ENCODE results near the gene WDR17. TPM values are rescaled to one million over a fixed set of nuclear protein-coding genes. Genes with fewer than 3 reads are reported as not detected.

Gene WDR17
- polyA plus RNA-seq, 1 donor: 0.97 TPM

DNA sequence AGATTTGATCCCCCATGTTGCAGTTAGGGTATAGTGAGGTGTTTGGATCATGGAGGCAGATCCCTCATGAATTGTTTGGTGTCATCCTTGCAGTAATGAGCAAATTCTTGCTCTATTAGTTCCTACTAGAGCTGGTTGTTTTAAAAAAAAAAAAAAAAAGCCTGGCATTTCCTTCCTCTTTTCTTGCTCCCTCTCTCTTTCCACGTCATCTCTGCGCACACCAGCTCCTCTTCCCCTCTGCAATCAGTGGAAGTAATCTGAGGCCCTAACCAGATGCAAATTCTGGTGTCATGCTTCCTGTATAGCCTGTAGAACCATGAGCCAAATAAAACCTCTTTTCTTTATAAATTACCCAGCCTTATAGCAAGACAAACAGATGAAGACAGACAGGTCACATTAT lies 24.5 kb downstream of the WDR17 start:
- no peak for DNase-seq (ENCODE audit: low read depth)

DNA sequence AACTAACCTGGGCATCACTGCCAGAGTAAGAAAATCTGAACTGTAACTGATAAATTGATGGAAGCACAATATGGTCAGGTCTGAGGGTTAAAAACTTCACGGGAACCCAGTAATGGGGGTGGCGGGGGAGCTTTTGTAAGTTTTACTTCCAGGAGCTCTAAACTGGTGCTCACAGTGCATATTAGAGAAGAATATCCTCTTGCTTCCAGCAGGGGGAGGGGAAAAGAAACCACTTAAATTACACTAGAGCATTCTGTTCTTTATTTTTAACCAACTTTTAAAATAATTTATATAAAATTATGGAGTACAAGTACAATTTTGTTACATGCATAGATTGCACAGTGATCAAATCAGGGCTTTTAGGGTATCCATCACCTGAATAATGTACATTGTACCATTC lies 33.7 kb downstream of the WDR17 start:
- DNase-seq (ENCODE audit: low read depth): no peak

DNA sequence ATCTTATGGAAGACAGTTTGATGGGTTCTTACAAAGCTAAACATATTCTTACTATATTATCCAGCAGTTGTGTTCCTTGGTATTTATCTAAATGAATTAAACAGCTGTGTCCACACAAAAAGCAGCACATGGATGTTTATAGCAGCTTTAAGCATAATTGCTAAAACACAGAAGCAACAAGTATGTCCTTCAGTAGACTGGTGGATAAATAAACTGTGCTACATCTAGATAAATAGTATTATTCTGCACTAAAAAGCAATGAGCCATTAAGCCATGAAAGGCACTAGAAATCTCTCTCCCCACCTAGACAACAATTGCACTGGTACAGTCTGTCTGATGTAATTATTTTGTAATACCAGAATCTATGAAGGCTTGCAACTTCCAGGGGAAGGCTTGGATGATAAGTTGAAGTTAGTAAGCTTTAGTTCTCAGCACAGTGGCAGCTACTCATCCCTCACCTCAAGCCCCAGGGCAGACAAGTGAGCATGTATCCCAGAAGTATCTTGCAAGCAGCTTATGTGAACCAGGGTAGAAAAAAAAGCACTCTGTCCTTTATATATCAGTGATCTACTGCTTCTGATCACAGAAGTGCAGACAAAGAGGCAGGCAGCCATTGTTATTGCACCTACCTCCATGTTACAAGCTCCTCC lies 36.9 kb downstream of the WDR17 start:
- DNase-seq (ENCODE audit: low read depth): no peak

DNA sequence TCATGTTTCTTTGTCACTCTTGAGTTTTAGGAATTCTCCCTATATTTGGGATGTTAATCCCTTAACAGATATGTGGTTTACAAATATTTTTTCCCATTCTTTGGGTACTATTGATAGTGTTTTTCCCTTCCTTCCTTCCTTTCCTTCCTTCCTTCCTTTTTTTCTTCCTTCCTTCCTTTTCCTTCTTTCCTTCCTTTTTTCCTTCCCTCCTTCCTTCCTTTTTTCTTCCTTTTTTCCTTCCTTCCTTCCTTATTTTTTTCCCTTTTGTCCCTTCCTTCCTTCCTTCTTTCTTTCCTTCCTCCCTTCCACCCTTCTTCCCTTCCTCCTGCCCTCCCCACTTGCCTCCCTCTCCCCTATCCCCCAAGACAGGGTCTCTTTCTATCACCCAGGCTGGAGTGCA lies 42.1 kb downstream of the WDR17 start:
- DNase-seq (ENCODE audit: low read depth): no peak

DNA sequence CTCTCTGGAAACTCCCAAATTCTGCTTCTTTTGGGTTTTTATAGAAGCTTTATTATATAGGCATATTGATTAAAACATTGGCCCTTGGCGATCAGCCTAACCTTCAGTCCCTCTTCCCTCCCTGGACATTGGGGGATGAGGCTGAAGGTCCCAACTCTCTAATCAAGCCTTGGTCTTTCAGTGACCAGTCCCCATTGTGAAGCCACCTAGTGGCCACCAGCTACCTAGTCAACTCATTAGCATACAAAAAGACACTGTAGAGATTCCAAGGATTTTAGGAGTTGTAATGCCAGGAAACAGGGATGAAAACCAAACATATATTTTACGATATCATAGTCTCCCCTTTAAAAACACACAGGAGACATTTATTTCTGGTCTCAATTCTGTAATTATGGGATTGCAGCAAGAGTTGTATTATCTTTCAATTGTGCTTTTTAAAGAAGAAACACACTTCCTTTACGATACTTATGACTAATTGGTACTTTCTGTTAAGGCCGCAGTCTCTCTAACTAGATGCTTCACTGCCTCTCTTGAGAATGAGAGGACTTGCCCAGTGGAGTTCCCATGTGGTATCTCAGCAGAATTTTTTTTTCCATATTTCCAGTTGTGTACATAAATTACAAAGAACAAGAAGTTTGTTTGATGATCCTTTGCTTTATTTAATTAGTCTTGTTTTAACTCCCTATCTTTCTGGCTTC lies 58.2 kb downstream of the WDR17 start:
- no peak for DNase-seq (ENCODE audit: low read depth)

DNA sequence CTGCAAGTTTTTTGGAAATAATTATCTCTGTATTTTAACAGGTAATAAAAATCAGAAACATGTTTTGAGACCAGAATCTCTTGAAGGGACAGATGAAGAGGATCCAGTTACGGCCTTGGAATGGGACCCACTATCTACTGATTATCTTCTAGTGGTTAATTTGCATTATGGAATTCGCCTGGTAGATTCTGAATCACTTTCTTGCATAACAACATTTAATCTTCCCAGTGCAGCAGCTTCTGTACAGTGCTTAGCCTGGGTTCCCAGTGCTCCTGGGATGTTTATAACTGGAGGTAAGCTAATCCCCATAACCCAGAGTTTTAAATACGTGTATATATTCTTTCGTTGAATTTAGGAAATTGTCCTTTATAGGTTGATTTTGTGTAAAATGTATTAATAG lies 59.4 kb downstream of the WDR17 start:
- no peak for DNase-seq (ENCODE audit: low read depth)

DNA sequence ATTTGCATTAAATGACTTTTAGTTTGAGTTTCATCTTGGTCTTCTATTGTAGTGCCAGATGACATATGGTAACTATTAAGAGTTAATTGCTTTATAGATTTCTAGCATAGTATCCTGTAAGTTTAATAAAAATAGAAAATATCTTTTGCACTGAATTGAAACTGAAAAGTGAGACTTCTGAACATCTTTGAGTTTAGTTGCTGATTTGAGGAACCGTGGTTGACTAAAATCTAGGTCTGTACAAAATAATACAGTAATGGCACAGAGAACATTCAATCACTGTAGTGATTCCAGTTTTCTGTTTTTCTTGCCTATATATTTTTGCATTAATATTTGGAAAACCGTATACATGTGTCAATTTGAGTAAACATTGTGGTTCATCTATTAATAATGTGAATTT lies 69.0 kb downstream of the WDR17 start:
- no peak for DNase-seq (ENCODE audit: low read depth)

DNA sequence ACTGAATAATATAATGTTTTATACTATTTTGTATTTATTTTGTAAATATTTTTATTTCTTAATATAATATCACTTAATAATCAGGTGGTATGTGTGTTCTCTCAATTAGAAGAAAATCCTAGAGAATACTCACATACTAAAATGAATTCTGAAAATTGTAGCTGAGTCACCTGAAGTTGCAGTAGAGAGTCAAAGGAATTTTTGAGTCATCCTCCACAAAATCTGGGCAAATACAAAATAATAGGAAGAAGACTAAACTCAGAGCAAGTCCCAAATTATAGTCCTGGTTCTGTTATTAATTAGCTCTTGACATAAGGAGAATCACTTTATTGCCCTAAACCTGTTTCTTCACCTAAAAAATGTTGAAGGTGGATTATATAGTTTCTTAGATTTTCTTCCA lies 72.0 kb downstream of the WDR17 start:
- no peak for DNase-seq (ENCODE audit: low read depth)

DNA sequence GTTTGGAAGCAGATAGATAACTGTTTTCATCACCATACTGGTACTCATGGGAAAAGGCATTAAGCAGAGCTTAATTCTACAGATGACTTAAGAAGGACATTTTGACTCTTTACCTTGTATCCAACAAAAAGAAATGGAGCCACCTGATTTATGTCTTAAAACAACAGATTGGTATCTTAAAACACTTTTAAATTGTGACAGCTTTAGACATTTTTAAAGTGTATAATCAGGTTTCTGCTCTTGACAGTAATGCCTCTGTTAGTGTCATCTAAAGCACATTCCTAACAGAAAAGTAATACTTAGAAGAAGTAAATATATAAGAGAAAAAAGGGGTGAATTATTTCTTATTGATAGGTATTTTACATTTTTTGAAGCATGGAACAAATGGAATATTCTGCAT lies 73.9 kb downstream of the WDR17 start:
- DNase-seq (ENCODE audit: low read depth): no peak

DNA sequence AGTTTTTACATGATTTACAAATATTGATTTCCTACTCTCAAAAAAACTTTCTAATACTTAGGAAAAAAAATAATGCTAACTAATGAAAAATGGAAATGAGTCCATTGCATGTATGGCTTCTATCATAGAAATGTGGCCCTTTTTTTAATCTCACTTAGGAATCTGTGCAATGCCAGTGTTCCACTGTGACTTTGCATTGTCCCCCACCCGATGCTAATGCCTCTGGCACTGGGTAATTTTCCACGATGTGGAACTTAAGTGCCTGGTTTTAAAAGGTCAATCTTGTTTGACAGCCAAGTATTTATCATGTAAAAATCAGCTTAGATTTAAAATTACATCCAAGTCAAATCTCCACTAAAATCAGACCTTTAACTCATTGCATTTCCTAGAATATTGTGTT lies 76.6 kb downstream of the WDR17 start:
- DNase-seq (ENCODE audit: low read depth): no peak

DNA sequence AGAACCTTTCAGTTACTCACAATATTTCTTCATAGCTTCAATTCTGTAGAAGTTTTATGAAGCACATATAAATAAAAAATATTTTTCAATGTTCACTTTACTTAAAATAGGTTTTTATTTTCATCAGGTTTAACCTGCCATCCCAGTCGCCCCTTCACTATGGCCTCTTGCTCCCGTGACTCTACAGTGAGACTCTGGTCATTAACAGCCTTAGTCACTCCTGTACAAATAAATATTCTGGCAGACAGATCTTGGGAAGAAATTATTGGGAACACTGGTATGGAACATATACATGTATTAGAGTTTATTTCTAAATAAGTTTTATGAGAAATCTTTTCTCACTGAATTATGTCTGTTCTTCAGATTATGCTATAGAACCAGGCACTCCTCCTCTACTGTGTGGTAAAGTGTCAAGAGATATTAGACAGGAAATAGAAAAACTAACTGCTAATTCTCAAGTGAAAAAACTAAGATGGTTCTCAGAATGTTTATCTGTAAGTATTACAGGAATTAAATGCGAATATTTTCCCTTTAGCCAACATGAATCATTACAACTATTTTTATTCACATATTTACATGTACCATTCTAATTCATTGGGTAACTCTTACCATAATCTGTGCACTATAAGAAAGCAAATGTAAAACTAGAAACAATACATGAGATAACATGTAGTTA lies 84.2 kb downstream of the WDR17 start:
- no peak for DNase-seq (ENCODE audit: low read depth)

DNA sequence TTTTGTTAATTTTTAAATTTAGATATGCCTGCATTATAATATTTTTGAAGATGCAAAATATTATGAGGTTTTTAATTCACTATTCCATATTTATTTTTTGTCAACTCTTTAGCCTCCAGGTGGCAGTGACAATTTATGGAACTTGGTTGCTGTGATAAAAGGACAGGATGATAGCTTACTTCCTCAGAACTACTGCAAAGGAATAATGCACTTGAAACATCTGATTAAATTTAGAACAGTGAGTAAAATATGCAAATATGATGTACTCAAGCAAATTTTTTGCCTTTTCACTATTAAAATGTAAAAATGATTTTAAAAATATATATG lies 84.7 kb downstream of the WDR17 start:
- DNase-seq (ENCODE audit: low read depth): no peak

DNA sequence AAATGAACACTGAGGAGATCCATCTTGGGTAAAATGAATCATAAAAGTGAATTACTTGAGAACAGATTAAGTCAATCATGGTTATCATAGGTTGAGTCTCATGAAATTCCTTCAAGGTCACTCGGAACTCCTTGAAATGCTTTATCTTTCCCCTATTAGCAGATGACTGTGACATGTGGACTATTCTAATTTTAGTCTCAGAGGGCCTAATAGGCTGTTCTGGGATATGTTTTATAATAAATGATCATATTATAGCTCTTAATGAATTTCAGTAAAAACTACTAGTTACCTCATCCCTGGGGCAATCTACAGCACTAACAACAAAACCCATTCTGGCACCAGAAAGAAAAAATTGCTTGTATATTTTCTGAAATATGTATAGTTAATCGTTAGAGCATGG lies 85.1 kb downstream of the WDR17 start:
- DNase-seq (ENCODE audit: low read depth): no peak

DNA sequence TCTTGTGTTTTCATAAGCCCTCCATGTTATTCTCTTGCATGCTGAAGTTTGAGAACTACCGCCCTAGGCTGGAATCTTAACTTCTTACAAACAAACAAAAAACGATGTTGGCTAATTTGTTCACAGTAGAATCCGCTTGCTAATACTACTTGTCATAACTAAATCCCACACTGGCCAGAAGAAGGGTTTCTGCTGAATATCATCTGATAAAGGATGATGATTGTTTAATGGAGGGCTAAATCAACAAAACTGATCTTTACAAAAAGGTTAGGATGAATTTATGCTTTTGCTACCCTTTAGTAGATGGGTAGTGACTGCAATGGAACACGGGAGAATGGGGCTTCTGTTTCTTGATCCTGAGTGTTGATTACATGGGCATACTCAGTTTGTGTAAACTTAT lies 87.5 kb downstream of the WDR17 start:
- no peak for DNase-seq (ENCODE audit: low read depth)

DNA sequence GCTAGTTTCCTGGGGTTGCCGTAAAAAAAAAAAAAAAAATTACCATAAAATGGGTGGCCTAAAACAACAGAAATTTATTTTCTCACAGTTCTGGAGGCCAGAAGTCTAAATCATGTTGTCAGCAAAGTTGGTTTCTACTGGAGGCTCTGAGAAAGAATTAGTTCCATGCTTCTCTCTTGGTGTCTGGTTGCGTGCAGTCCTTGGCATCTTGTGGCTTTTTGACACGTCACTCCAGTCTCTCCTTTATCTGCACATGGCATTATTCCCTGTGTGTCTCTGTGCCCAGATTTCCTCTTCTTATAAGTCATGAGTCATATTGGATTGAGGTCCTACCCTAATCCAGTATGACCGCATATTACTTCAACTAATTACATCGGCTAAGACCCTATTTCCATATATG lies 91.0 kb downstream of the WDR17 start:
- no peak for DNase-seq (ENCODE audit: low read depth)

DNA sequence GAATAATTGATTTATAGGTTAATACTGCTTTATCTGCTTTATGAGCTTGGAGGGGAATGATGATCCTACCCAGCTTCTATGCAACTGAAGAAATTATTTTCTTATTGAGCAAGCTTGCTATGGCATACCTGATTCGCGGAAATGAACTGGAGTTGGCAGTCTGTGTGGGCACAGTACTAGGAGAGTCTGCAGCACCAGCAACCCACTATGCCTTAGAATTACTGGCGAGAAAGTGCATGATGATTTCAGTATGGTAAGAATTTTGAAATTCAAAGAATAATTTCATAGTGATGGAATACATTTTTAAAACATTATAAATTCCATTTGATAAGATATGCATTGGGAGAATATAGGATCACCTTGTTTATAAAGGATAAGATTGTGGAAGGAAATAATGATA lies 97.4 kb downstream of the WDR17 start:
- DNase-seq (ENCODE audit: low read depth): no peak

DNA sequence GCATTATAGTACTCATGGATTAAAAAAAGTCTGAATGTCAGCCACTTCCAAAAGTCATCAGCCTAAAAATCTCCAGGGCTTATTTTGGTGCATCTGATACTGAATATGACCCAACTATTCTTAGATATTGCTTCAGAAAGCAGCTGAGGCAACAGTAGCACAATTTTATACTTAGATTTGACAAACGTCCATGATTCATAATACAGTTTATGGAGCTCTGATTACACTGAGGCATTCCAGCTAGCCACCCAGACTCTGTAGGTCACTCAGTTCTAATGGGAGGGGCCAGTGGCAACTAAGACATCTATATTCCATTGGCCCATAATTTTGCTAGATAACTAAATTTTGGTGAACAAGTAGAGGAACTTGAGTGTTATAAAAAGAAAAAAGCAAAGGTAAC lies 119.4 kb downstream of the WDR17 start:
- no peak for DNase-seq (ENCODE audit: low read depth)

DNA sequence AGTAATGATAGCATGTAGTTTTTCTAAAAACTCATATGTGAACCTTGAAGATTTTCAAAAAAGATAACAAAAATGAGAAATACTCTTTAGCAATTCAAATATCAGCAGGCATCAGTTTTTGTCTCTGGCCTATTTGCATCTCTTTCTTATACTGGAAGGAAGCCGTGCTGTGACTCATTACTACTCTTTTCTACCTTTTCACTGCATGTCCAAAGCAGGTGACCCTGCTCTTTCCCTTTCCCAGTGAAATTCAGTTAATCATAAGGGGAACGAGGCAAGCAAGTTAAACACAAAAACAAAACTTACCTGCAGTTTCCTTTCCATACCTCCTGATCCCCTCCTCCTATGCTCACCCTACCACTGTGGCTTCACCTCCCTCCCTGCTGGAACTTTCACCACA lies 120.4 kb downstream of the WDR17 start:
- no peak for DNase-seq (ENCODE audit: low read depth)

DNA sequence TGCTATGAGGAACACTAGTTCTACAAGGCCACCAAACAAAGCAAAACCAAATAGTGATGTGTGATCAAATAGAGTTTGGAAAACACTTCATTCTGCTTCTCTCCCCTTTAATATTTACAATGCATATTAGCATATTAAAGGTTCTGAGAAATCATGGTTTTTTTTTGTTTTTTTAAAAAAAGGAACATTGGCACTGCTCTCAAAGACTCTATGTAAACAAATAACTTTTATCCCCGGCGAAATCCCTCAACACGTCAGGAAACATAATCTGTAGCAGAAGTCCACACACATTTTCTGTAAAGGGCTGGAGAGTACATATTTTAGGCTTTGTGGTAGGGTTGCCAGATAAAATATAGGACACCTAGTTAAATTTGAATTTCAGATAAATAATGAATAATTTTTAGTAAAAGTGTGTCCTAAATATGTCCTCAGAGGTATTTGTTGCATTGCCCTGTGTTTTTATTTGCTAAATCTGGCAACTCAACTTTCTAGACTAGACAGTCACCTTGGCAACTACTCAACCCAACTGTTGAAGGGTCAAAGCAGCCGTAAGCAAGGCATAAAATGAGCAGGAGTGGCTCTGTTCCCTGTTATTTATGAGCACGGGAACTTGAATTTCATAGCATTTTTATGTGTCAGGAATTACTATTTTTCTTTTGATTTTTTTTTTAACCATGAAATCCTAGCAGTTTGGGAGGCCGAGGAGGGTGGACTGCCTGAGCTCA lies 121.2 kb downstream of the WDR17 start:
- DNase-seq (ENCODE audit: low read depth): no peak

DNA sequence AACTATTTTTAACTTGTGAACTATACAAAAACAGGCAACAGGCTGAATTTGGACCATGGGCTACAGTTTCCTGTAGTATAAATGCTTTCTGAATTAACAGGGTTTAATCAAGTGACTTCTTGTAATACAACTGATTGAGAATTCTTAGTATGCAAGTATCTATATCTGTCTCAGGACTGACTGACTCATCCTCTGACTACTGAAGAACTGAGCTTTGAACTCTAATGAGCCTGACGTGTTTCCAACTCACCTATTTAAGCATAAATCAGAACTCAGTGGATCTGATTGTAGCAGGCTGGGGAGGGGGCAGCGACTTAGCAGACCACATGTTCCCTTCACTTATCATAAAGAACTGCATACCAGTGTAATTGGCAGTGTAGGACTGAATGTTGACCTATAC lies 122.0 kb downstream of the WDR17 start:
- no peak for DNase-seq (ENCODE audit: low read depth)

DNA sequence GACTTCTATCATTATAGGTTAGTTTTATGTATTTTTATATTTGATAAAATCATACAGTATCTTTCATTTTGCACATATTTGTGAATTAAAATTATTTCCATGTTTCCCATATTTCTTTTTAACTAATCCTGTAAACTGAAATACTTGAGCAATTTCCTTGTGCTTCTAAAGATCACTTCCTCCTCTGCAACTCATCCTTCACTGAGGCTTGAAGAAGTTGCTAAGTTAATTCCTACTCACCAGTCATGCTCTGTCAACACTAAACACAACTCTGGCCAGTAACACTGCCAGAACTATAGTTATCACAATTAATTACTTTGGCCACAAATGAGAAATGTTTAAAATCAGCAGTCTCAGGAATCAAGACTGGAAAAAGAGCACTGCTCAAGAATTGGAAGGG lies 123.0 kb downstream of the WDR17 start:
- DNase-seq (ENCODE audit: low read depth): no peak

DNA sequence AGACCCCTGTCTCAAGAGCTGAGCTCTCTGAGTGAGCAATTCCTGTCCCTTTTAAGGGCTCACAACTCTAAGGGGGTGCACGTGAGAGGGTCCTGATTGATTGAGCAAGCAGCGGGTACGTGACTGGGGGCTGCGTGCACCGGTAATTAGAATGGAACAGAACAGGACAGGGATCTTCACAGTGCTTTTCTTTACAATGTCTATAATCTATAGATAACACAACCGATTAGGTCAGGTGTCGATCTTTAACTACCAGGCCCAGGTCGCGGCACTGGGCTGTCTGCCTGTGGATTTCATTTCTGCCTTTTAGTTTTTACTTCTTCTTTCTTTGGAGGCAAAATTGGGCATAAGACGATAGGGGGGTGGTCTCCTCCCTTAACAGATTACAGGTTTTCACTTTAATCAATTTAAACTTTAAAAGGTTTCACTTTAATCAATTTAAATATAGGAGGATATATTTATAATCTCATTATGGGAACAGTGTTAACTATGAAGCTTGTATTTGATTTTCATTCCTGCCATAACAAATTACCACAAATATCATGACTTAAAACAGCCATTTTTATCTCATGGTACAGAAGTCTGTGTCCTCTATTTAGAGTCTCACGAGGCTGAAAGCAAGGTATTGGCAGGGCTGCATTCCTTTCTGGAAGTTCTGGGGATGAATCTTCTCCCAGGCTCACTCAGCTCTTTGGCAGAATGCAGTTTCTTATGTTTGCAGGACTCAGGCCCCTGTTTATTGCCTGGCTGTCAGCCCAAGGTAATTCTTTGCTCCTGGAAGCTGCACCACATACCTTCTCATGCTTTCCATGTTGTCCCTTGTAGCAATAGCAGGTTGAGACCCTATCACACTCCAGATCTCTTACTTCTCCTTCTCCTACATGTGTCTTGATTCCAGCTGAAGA lies 124.5 kb downstream of the WDR17 start:
- no peak for DNase-seq (ENCODE audit: low read depth)
